GM10266 (cell line): ENCODE measurements around the gene STN1.
A peak's percentile ranks its signal among the peaks of the same experiment; 100 is the strongest.

ENCODE experiments used
- DNase-seq: peaks from one replicate; pipeline ENCODE4 v3.0.0; 2012; ENCODE audit errors: extremely low spot score
- TF ChIP-seq, protein P1 (sequence below): IDR thresholded peaks from 2 replicates; pipeline ENCODE4 v1.5.1; 2012; ENCODE audit warnings: mild to moderate bottlenecking, low read depth; ENCODE audit not compliant: control insufficient read depth, insufficient read depth; ENCODE audit errors: missing control alignments

The STN1 gene

DNA sequence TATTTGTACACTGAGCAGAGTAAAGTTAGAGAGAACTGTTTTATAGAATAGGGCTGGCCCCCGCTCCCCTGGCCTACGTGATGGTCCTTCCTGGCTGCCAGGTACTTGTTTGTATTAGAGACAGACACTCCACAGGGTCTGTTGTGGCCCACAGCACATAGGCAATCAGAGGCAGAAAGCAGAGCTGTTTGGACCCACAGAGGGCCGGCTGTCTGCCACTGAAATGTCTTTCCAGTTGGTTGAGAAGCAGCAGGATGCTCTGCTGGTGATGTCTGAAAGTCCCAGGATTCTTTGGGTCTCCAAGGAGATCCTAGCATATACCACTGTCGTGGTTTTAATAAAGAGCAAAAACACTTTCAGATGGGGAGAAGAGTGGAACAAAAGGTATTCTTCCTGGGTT, 5.2 kb downstream of the STN1 start:
- DNase-seq = no peak
- TF ChIP-seq, protein P1, sequence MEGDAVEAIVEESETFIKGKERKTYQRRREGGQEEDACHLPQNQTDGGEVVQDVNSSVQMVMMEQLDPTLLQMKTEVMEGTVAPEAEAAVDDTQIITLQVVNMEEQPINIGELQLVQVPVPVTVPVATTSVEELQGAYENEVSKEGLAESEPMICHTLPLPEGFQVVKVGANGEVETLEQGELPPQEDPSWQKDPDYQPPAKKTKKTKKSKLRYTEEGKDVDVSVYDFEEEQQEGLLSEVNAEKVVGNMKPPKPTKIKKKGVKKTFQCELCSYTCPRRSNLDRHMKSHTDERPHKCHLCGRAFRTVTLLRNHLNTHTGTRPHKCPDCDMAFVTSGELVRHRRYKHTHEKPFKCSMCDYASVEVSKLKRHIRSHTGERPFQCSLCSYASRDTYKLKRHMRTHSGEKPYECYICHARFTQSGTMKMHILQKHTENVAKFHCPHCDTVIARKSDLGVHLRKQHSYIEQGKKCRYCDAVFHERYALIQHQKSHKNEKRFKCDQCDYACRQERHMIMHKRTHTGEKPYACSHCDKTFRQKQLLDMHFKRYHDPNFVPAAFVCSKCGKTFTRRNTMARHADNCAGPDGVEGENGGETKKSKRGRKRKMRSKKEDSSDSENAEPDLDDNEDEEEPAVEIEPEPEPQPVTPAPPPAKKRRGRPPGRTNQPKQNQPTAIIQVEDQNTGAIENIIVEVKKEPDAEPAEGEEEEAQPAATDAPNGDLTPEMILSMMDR = no peak

DNA sequence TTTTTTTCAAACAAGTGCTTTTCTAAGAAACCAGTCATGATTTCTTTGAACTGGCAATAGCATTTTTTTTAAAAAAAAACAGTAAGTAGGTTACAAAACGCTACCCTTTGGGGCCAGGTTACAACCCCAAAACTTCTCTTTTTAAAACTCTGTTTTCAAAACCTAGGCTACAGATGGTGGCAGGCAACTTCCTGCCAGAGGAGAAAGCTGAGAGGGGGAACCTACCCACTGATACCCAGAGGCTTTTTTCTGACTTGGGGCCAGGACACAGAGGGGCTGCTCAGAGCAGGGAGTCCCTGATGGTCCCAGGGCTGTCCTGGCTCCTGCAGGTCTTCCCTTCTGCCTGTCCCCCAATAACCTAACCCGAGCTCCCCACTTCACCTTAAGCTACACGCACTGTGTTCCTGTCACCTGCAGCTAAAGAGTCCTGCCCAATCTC, 6.9 kb downstream of the STN1 start:
- TF ChIP-seq, protein P1 = no peak
- DNase-seq = peak; percentile 24

DNA sequence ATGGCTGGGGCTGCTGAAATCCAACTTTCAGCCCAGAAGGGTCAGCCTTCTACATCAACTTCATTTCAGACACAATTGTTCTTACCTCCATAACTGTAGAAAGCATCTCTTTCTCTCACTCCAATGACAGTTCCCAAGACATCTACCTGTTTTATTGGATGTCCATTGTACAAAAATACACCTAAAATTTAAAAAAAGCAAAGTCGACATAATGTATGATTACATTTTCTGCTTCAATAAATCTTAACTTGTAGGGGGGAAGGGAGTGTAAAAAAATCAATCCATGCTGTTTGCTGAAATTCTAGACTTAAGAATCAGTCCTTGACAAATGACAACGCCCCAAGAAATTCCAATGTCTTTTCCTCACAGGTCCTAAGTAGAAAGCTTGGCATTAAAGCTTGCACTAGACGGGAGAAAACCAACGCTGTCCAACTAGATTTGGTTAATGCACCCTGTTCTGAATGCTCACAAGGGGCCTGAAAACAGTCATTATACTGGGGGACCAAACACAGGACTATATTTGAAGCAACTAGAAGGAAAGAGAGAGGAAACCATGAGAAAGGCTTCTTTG, 7.5 kb downstream of the STN1 start:
- DNase-seq = no peak
- TF ChIP-seq, protein P1 = no peak

DNA sequence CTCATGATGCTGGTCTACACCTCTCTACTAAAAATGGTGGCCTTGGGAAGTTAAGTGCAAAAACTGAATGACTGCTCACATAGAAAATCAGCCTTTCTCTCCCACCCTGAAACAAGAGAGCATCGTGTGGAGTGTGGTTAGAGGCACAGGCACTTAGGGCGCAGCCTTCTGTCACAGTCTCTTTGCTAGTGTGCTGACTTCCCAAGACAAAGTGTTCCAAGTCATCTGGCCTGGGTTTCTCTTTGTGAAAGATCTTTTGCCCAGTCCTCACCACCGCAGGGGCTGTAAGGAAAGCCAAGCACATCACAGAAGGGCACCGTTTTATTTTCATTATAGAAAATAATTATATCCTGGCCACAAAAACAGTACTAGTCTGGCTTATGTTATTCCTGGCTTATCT, 12.5 kb downstream of the STN1 start:
- DNase-seq = no peak
- TF ChIP-seq, protein P1 = no peak

DNA sequence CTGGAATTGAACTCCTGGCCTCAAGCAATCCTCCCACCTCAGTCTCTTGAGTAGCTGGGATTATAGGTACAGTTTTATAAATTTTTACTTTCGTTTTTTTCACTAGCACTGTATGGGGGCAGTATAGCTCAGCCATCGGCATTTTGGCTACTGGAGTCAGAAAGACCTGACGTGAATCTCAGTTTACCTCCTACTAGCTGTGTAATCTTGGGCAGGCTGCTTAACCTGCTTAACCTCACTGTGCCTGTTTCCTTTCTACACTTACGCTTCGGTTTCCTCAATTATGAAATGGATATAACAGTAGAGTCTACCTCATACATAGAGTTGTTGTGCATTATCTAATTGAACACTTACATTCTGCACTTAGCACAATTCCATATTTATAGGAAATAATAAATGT, 16.7 kb downstream of the STN1 start:
- TF ChIP-seq, protein P1 = no peak
- DNase-seq = no peak

DNA sequence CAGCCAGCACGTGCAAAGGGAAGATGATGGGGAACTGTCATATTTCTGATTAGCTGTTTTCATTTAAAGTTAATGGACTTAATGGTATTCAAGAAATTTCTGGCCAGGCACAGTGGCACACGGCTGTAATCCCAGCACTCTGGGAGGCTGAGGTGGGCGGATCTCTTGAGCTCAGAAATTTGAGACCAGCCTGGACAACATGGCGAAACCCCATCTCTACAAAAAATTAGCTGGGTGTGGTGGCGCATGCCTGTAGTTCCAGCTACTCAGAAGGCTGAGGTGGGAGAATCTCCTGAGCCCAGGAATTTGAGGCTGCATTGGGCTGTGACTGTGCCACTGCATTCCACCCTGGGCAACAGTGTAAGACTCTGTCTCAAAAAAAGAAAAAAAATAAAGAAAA, 18.7 kb downstream of the STN1 start:
- no peak for DNase-seq
- TF ChIP-seq, protein P1 = no peak

DNA sequence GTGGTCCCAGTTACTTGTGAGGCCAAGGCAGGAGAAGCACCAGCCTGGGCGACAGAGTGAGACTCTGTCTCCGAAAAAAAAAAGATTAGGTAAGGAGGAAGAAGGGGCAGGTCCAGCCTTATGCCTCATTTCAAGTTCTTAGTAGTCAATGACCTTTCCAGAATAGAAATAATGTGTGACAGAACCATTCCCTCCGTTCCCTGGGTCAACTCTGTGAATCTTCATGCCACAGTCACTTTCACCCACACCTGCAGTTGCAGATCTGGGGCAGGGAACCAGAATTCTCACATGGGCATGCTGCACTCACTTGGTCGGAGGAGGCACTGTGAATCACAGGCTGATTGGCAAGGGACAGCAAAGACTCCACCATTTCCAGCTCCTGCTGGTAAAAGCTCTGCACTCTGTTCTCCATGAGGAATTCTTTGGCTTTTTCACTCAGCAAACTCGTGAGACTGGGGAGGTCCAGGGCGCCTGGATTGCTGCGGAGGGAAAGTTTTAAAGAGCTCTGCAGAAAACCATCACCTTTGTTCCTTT, 20.7 kb downstream of the STN1 start:
- TF ChIP-seq, protein P1 = no peak
- no peak for DNase-seq
